B cell (primary cell): Measurements from ENCODE around the gene SIRPB2. TPM values are rescaled to one million over a fixed set of nuclear protein-coding genes. Genes with fewer than 3 reads are reported as not detected.
"Not testable (repeated sequence)": the region's sequence is repeated elsewhere in the genome, so short reads cannot be mapped to it uniquely, and the experiment has no call there.

Experiments
- ATAC-seq: fragments of 200-7000 bp; cut with Tn5 transposase; one replicate; pipeline ENCODE4 v1.10.0; 2021; ENCODE audit warnings: low read depth, mild to moderate bottlenecking, moderate number of reproducible peaks, moderate library complexity
- CTCF ChIA-PET: fragments of 350-600 bp; sonication (Branson Sonifier 250); formaldehyde crosslinking; loops from one replicate; lab custom pipeline; 2021; ENCODE audit warnings: antibody characterized with exemption, inconsistent platforms; lab: Charles Lee
- POLR2A ChIA-PET: fragments of 350-600 bp; sonication (Branson Sonifier 250); formaldehyde crosslinking; loops from one replicate; lab custom pipeline; 2021; ENCODE audit warnings: antibody characterized with exemption; lab: Charles Lee
- DNase-seq: peaks from one replicate; pipeline ENCODE4 v3.0.0; 2013
- H2AFZ ChIP-seq: 2 replicates; pipeline ENCODE4 v1.6.1; 2012; ENCODE audit warnings: mild to moderate bottlenecking, low read depth, low read length; ENCODE audit not compliant: insufficient read depth, poor library complexity, severe bottlenecking
- H3K27ac ChIP-seq, 2 donors: 1 replicate in 1 of 2; 2 replicates in 1 of 2; pipeline ENCODE4 v1.5.1; 2012 to 2013; ENCODE audit warnings: low read length in 2 of 2, mild to moderate bottlenecking in 2 of 2, moderate library complexity in 1 of 2
- H3K27me3 ChIP-seq, 4 experiments: fragments of 200-600 bp in 1 of 4; sonication (generic) in 1 of 4; replicated peaks in 1 of 4; 1 replicate in 2 of 4; 2 replicates in 2 of 4; pipeline versions ENCODE4 v1.6.1 to v1.7.0; 2013 to 2016; ENCODE audit warnings: low read length in 3 of 4, mild to moderate bottlenecking in 2 of 4, mixed read lengths in 1 of 4, moderate library complexity in 1 of 4; ENCODE audit not compliant: insufficient read depth in 4 of 4, control insufficient read depth in 3 of 4; ENCODE audit errors: control extremely low read depth in 1 of 4
- H3K36me3 ChIP-seq, 2 experiments: replicated peaks in 1 of 2; 1 replicate in 1 of 2; 2 replicates in 1 of 2; pipeline versions ENCODE4 v1.6.1 to v1.7.1; 2013; ENCODE audit warnings: low read length in 1 of 2; ENCODE audit not compliant: insufficient read depth in 2 of 2, control insufficient read depth in 1 of 2; ENCODE audit errors: control extremely low read depth in 1 of 2, extremely low read depth in 1 of 2
- H3K4me1 ChIP-seq, 2 donors: fragments of 200-600 bp in 1 of 2; sonication (generic) in 1 of 2; 1 replicate in 1 of 2; 2 replicates in 1 of 2; pipeline versions ENCODE4 v1.5.1 to v1.6.1; 2013 to 2017; ENCODE audit warnings: low read length in 2 of 2; ENCODE audit not compliant: control insufficient read depth in 2 of 2, insufficient read depth in 2 of 2
- H3K4me2 ChIP-seq: replicated peaks from 2 replicates; pipeline ENCODE3; 2012; ENCODE audit warnings: mild to moderate bottlenecking, low read depth, low read length; ENCODE audit not compliant: poor library complexity, severe bottlenecking
- H3K4me3 ChIP-seq, 5 experiments: fragments of 200-600 bp in 1 of 5; sonication (generic) in 1 of 5; 1 replicate in 3 of 5; 2 replicates in 2 of 5; pipeline versions ENCODE4 v1.5.1 to v1.7.0; 2011 to 2016; ENCODE audit warnings: low read length in 4 of 5, mild to moderate bottlenecking in 4 of 5, low read depth in 2 of 5, control low read depth in 1 of 5, moderate library complexity in 1 of 5; ENCODE audit not compliant: insufficient read depth in 1 of 5; ENCODE audit errors: control extremely low read depth in 1 of 5, extremely low read depth in 1 of 5
- H3K79me2 ChIP-seq: fragments of 200-600 bp; sonication (generic); one replicate; pipeline ENCODE4 v1.6.0; 2016; ENCODE audit warnings: low read length; ENCODE audit not compliant: control insufficient read depth, insufficient read depth
- H3K9ac ChIP-seq: fragments of 200-600 bp; sonication (generic); 2 replicates; pipeline ENCODE4 v1.6.1; 2017; ENCODE audit warnings: mild to moderate bottlenecking, low read length, moderate library complexity
- H3K9me3 ChIP-seq, 3 donors: one replicate each; pipeline versions ENCODE4 v1.6.1 to v1.7.1; 2013; ENCODE audit warnings: low read length in 2 of 3; ENCODE audit not compliant: control insufficient read depth in 2 of 3, insufficient read depth in 1 of 3; ENCODE audit errors: control extremely low read depth in 1 of 3
- H4K20me1 ChIP-seq: 2 replicates; pipeline ENCODE4 v1.6.0; 2012; ENCODE audit warnings: mild to moderate bottlenecking, low read length; ENCODE audit not compliant: insufficient read depth, control insufficient read depth, poor library complexity, severe bottlenecking
- H3K27ac Mint-ChIP-seq: one replicate; pipeline ENCODE4 v1.8.0; 2021; ENCODE audit warnings: mixed read lengths
- H3K27me3 Mint-ChIP-seq: one replicate; pipeline ENCODE4 v1.8.0; 2021; ENCODE audit warnings: mixed read lengths
- H3K4me1 Mint-ChIP-seq: one replicate; pipeline ENCODE4 v1.8.0; 2021; ENCODE audit warnings: mixed read lengths
- H3K4me3 Mint-ChIP-seq: one replicate; pipeline ENCODE4 v1.8.0; 2021; ENCODE audit warnings: mixed read lengths
- H3K9me3 Mint-ChIP-seq: one replicate; pipeline ENCODE4 v1.8.0; 2022; ENCODE audit warnings: mixed read lengths; ENCODE audit not compliant: insufficient read depth
- CTCF ChIP-seq: fragments of 200-600 bp; IDR thresholded peaks from one replicate; pipeline ENCODE4 v1.8.0; 2022; ENCODE audit warnings: antibody characterized with exemption, mild to moderate bottlenecking
- EZH2 ChIP-seq: IDR thresholded peaks from 2 replicates; pipeline ENCODE4 v1.6.1; 2012; ENCODE audit warnings: borderline replicate concordance, low read depth, mild to moderate bottlenecking, moderate library complexity, low read length; ENCODE audit not compliant: insufficient read depth, poor library complexity, severe bottlenecking
- WGBS: methylation state at CpG from one replicate; pipeline ENCODE4 v1.1.5; 2013; ENCODE audit warnings: missing lambda C conversion rate; ENCODE audit not compliant: insufficient coverage; 5-methylcytosine and 5-hydroxymethylcytosine counted together
- intact Hi-C: fragments of 100-400 bp; cut with micrococcal nuclease; formaldehyde crosslinking; loops from one replicate; pipeline ENCODE4 v1.10.0; 2022
- polyA plus RNA-seq: library from polyadenylated mRNA; depleted of rRNA; stranded (reverse); fragments of >200 nt; gene quantifications from 2 replicates; pipeline ENCODE4 v1.2.3, GENCODE V29; 2012
- total RNA-seq, 2 donors: library from RNA; stranded (reverse); fragments of 120-200 nt in 1 of 2; gene quantifications; 1 replicate in 1 of 2; 2 replicates in 1 of 2; pipeline versions ENCODE4 v1.2.3 to v1.2.4, GENCODE V29; 2013 to 2022

SIRPB2 gene
- total and polyA plus RNA-seq, 2 donors (not counting 1 experiment from before 2014, with no cell fraction given) = 0.51 TPM; not detected in 1

GRCh38 chr20:1497371-1497770, 6.2 kb upstream of the SIRPB2 start:
- H3K4me3 ChIP-seq, H3K79me2 ChIP-seq, H2AFZ ChIP-seq, H4K20me1 ChIP-seq, H3K4me2 ChIP-seq, intact Hi-C loops, H3K9me3 Mint-ChIP-seq, ATAC-seq, H3K4me3 Mint-ChIP-seq, DNase-seq, H3K9me3 ChIP-seq, H3K27ac Mint-ChIP-seq, H3K9ac ChIP-seq, H3K36me3 ChIP-seq, H3K27ac ChIP-seq: not testable (repeated sequence)
- peaks cover 26% of the 10 kb centered on the region for H3K4me1 Mint-ChIP-seq
- H3K27me3 Mint-ChIP-seq = peaks cover 36% of the 10 kb centered on the region
- peaks cover 0 to 18% (median 9%) of the 10 kb centered on the region in 4 experiments for H3K27me3 ChIP-seq
- CTCF ChIA-PET = interaction anchor here (1.0 to 1.4 kb wide), 3 partner anchors 11 to 280 kb away, joined by 3 to 6 read pairs (median 5); partner anchors contain the start of gene NSFL1C
- WGBS = 97% methylated on average over 3 of the region's 5 CpGs
- H3K4me1 ChIP-seq = peaks cover 21 to 22% of the 10 kb centered on the region in 2 donors
- POLR2A ChIA-PET = interaction anchor here (0.7 kb wide), 1 partner anchor 203 kb away, joined by 3 read pairs; no protein-coding TSS in a partner anchor

GRCh38 chr20:1496930-1497329, 5.7 kb upstream of the SIRPB2 start:
- Histone ChIP-seq H2AFZ (no peak overlapping the region), H3K79me2 (no peaks in the 10 kb centered on the region), H3K4me3 (no peak overlapping the region), H4K20me1 (no peaks in the 10 kb centered on the region), H3K36me3 (no peaks in the 10 kb centered on the region), H3K9ac (no peak overlapping the region), H3K9me3 (peaks cover 0 to 1% (median 0%) of the 10 kb centered on the region in 3 donors), H3K4me2 (no peak overlapping the region), H3K27me3 (peaks cover 0 to 17% (median 8%) of the 10 kb centered on the region in 4 experiments), H3K27ac (no peak overlapping the region), H3K4me1 (peaks cover 26% of the 10 kb centered on the region in 2 donors)
- intact Hi-C loops = no loop called here
- Mint-ChIP-seq H3K4me1 (peaks cover 31% of the 10 kb centered on the region), H3K9me3 (no peaks in the 10 kb centered on the region), H3K27me3 (peaks cover 33% of the 10 kb centered on the region), H3K27ac (no peak overlapping the region), H3K4me3 (no peak overlapping the region)
- ChIA-PET CTCF (interaction anchor here (1.0 to 1.1 kb wide), 2 partner anchors 12 to 280 kb away, joined by 3 to 5 read pairs; no protein-coding TSS in a partner anchor), POLR2A (no interaction called here)
- ATAC-seq (no peak), DNase-seq (no peak)
- TF ChIP-seq EZH2 = no peak
- no peak for TF ChIP-seq CTCF
- no CpG with 5 or more reads among the region's 3 CpGs for whole genome bisulfite sequencing
